Hair follicular keratinocyte (primary cell): ENCODE data around the gene MATN4. TPM values are rescaled to one million over a fixed set of nuclear protein-coding genes. Genes with fewer than 3 reads are reported as not detected.

ENCODE experiments used
- total RNA-seq: library from RNA; depleted of rRNA; stranded (reverse); fragments of >200 nt; gene quantifications from 2 replicates; pipeline ENCODE4 v1.2.3, GENCODE V29; 2015

MATN4 gene
- total RNA-seq: not detected in 2 replicates

GRCh38 chr20:45308117-45308778 lies at the start of gene MATN4:
MATN4 (minus strand) TSS chr20:45308299; CDS start chr20:45305582, 2,717 bp downstream.

GRCh38 chr20:45347936-45348778 lies 40.1 kb upstream of the MATN4 start, which contains the start of gene SDC4:
SDC4 (minus strand) TSS chr20:45348424; CDS start chr20:45348384, 40 bp downstream.

GRCh38 chr20:45306431-45306982 lies 1.6 kb downstream of the MATN4 start, which contains the start of gene RBPJL:
RBPJL (plus strand) TSS chr20:45306840; CDS start chr20:45306923, 83 bp downstream.

GRCh38 chr20:45254383-45255262 lies 53.5 kb downstream of the MATN4 start, which contains the start of gene SLPI:
SLPI (minus strand) TSS chr20:45254564; CDS start chr20:45254543, 21 bp downstream.

Other genes with a start within 250 kb of the MATN4 start
- 0.91 and 1.7 TPM in 2 replicates for gene KCNS1, start 207.2 kb downstream of the MATN4 start, total RNA-seq
- 0.23 and 1.6 TPM in 2 replicates for gene WFDC5, start 193.1 kb downstream of the MATN4 start, total RNA-seq
- gene WFDC12, start 183.8 kb downstream of the MATN4 start, total RNA-seq: 0.70 TPM in 1 of 2 replicates, not detected in the other
- 11.0 and 25.5 TPM in 2 replicates for gene PI3, start 133.4 kb downstream of the MATN4 start, total RNA-seq
- gene SEMG1, start 101.3 kb downstream of the MATN4 start, total RNA-seq: not detected in 2 replicates
- not detected in 2 replicates for gene SEMG2, start 86.9 kb downstream of the MATN4 start, total RNA-seq
- gene SLPI, start 53.7 kb downstream of the MATN4 start, total RNA-seq: 13.8 and 27.3 TPM in 2 replicates
- gene RBPJL, start 1.5 kb downstream of the MATN4 start, total RNA-seq: not detected in 2 replicates
- 162 and 261 TPM in 2 replicates for gene SDC4, start 40.1 kb upstream of the MATN4 start, total RNA-seq
- 18.9 and 20.5 TPM in 2 replicates for gene SYS1, start 54.9 kb upstream of the MATN4 start, total RNA-seq
- not detected in 2 replicates for gene TP53TG5, start 70.0 kb upstream of the MATN4 start, total RNA-seq
- gene DBNDD2, start 100.0 kb upstream of the MATN4 start, total RNA-seq: 35.7 and 41.2 TPM in 2 replicates
- gene PIGT, start 107.8 kb upstream of the MATN4 start, total RNA-seq: 55.9 and 68.6 TPM in 2 replicates
- not detected in 2 replicates for gene WFDC2, start 161.5 kb upstream of the MATN4 start, total RNA-seq
- not detected in 2 replicates for gene SPINT3, start 207.3 kb upstream of the MATN4 start, total RNA-seq
- gene WFDC6, start 231.2 kb upstream of the MATN4 start, total RNA-seq: not detected in 2 replicates
- gene EPPIN, start 239.1 kb upstream of the MATN4 start, total RNA-seq: not detected in 2 replicates